Hematopoietic multipotent progenitor cell treated with erythropoietin and hydrocortisone succinate and interleukin-3 and kit ligand, for 17 days (in vitro differentiated cells): ENCODE data around the gene SEPTIN14.
"Not testable (repeated sequence)": the region's sequence is repeated elsewhere in the genome, so short reads cannot be mapped to it uniquely, and the experiment has no call there.

Source experiments
- DNase-seq: peaks from one replicate; pipeline ENCODE4 v3.0.0-alpha.2; 2015; ENCODE audit warnings: low spot score

Gene SEPTIN14

DNA sequence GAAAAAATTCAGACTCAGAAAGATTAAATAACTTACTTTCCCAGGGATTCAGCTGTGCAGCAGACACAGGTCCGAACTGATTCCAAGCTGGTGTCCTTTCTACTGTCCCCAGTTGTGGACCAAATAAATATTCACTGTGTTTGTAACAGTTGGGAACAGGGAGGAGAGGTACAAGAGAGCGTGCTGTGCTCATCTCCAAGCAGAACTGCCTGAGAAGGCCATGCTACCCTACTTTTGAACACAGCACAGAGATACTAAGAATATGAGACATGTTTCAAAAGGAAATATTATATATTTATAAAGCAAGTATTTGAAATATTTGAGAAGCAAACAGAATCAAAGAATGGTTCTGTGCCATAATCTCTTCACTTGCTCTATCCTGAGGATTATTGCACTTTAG is at the start of gene SEPTIN14:
Gene SEPTIN14, minus strand, starts transcription at position 101 of the 400 bp plus-strand sequence. CDS start 756 bp downstream, outside the sequence.
- not testable (repeated sequence) for DNase-seq

DNA sequence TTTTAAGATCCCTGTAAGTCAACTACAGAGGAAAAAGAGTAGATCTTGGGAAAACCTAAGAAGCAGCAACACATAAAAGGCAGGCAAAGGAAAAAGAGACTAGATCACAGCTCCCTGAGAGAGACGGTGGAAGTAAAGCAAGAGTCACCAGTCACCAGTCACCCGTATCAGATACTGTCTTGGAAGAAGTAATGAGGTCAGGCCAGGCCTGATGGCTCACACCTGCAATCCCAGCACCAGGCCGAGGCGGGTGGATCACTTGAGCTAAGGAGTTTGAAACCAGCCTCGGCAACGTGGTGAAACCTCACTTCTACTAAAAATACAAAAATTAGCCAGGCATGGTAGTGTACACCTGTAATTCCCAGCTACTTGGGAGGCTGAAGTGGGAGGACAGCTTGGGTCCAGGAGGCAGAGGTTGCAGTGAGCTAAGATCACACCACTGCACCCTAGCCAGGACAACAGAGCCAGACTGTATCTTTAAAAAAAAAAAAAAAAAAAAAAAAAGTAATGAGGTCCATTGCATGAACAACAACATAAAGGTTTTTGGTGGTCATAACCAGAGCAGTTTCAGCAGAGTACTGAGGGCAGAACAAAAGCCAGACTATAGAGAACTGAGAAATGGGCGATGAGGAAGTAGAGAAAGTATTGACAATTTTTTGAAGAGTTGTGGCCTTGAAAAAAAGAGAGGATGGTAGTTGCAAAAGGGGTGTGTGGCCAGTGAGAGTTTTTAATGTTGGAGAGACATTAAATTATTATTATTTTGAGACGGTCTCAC is 41.6 kb upstream of the SEPTIN14 start:
- no peak for DNase-seq

DNA sequence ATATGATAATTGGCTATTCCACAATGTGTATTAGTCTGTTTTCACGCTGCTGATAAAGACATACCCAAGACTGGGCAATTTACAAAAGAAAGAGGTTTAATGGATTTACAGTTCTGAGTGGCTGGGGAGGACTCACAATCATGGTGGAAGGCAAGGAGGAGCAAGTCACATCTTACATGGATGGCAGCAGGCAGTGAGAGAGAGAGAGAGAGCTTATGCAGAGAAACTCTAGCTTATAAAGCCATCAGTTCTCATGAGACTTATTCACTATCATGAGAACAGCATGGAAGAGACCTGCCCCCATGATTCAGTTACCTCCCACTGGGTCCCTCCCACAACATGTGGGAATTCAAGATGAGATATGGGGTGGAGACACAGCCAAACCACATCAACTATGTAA is 38.5 kb upstream of the SEPTIN14 start:
- DNase-seq: not testable (repeated sequence)

DNA sequence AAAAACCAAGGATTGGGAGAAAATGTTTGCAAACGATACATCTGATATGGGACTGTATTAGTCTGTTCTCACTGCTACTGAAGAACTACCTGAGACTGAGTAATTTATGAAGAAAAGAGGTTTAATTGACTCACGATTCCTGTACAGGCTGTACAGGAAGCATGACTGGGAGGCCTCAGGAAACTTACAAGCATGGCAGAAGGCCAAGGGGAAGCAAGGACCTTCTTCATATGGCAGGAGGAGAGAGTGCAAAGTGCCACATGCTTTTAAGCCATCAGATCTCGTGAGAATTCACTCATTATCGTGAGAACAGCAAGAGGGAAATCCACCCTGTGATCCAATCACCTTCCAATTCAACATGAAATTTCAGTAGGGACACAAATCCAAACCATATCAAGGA is 35.7 kb upstream of the SEPTIN14 start:
- no peak for DNase-seq

DNA sequence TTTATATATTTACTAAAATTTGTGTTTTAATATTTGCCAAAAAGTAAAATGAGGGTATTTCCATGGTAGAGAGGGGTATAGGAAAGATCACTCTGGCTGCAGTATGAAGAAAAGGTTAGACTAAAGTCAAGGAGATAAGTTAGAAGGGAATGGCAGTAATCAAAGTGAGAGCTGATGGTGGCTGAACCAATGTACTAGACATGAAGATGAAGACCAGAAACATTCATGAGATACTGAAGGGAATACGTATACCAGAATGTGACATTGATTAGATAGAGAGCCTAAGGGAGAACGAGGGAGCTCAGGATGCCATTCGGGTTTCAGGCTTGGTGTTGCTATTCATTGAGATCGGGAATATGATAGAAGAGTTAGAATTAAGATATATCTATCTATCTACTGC is 32.5 kb upstream of the SEPTIN14 start:
- DNase-seq: no peak

DNA sequence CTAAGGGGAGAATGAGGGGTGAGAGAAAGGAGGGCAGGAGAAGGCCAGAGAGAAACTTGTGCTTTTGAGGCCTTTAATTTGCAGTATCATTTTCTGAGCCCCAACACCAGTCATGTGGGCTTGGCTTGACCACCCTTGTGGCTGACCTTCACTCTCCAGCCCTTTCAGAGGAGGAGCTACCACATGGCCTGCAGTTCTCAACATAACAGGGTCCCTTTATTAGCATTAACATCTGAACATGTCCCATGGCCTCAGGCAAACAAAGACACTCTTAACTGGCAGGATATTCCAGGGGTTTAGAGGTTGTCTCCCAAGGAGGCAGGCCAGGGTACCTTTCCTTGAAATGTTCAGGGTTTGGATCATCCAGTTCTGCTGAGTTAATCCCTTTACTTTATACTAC is 31.4 kb upstream of the SEPTIN14 start:
- no peak for DNase-seq

DNA sequence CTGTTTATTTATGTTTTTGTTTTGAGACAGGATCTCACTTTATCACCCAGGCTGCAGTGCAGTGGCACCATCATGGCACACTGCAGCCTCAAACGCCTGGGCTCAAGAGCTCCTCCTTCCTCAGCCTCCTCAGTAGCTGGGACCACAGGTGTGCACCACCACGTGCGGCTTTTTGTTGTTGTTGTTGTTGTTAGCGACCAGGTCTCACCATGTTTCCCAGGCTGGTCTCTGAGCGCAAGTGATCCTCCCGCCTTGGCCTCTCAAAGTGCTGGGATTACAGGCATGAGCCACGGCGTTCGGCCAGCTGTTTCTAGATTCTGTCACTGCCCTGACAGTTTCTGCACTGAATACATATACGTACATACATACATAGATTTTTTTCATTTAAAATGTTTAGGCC is 25.8 kb upstream of the SEPTIN14 start:
- DNase-seq: not testable (repeated sequence)

DNA sequence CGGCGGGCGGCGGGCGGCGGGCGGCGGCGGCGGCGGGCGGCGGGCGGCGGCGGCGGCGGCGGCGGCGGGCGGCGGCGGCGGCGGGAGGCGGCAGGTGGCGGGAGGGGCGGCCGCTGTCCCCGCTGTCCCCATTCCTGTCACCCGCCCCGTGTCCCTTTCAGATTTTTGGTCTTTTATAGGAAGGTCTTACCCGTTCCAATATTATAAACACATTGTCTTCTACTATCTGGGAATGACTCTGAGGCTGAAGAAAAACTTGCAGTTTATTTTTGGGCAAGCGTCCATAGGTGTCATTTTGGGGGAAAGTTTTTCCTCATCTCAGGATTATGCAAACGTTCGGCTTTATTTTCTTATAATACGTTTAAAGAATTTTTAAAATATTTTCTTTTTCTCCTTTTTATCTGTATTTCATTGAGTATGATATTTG is 25.3 kb upstream of the SEPTIN14 start:
- DNase-seq: peak; percentile 7

DNA sequence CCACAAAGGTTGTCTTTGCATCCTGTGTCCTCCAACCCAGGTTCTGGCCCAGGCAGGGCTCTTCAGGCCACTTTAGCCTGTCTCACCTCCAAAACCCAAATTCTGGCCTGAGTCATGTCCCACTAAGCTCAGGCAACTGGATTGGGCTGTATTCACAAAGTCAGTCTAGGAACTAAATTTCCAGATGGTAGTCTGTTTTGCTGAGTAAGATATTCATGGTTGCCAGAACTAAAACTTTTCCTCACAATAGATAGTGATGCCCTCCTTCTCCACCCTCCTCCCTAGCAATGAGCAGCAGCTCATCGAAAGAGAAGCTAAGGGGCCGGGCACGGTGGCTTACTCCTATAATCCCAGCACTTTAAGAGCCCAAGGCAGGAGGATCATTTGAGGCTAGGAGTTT is 21.8 kb upstream of the SEPTIN14 start:
- DNase-seq: no peak

DNA sequence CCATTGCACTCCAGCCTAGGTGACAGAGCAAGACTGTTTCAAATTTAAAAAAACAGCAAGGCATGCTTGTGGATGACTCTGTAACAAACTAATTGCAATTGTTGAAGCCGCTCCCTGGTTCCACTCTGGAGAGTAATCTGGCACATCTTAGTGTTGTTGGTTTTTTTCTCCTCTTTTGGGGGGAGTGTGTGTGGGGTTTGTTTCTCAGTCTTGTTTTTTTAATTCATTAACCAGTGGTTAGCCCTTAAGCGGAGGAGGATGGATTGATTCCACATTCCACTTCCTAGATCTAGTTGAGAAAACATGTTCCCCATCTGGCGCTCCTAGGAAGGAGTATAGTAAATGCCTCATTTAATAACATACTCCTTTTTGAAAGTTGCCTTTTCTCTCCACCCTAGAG is 16.1 kb upstream of the SEPTIN14 start:
- DNase-seq: no peak

DNA sequence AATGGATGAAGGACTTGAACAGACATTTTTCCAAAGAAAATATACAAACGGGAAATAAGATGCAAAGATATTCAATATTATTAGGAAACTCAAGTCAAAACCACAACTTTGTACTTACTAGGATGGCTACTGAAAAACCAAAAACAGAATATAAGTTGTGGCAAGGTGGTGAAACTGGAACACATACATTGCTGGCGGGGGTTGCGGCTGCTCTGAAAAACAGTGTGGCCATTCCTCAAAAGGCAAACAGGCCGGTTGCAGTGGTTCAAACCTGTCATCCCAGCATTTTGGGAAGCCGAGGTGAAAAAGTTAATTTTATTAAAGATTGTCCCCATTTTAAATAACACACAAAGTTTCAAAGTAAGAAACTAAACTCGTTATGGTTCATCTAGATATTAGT is 14.8 kb upstream of the SEPTIN14 start:
- DNase-seq: no peak

DNA sequence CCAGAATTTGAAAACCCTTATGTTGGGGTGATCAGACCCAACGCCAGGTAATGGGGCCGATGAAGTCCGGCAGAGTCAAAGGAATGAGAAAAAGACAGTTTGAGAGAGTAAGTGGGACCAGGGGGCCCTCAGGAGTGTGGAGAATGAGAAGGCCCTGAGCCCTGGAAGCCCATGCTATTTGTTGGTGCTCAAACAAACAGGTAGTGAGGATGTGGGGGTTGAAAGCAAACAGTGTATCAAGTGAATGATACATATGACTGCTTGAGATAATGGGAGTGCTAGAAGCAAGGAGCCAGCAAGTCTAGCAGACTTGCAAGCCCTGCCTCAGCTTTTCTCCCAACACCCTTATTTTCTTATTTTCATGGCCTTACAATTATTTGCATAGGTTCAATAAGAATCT is 11.2 kb upstream of the SEPTIN14 start:
- no peak for DNase-seq

DNA sequence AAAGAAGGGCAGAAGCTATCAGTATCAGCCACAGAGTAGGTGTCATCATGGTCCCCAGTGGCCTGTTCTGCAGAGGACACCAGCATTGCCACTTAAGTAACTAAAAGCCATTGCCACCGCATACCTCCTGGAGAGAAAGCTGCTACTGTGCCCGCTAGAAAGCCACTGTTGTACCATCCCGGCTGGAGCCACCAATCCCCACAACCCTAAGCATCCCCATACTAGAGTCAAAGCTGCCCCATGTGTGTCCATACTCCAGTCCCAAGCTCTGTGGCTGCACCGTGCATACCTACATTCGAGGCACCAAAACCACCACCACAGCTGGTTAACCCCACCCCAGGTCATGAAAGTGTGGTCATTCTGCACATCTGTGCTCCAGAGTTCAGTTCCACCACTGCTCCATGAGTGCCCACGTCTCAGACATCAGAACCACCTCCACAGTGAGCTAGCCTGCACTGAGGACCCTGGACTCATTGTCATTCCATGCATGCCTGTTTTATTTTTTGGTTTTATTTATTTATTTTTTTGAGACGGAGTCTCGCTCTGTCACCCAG is 9.5 kb upstream of the SEPTIN14 start:
- DNase-seq: no peak

DNA sequence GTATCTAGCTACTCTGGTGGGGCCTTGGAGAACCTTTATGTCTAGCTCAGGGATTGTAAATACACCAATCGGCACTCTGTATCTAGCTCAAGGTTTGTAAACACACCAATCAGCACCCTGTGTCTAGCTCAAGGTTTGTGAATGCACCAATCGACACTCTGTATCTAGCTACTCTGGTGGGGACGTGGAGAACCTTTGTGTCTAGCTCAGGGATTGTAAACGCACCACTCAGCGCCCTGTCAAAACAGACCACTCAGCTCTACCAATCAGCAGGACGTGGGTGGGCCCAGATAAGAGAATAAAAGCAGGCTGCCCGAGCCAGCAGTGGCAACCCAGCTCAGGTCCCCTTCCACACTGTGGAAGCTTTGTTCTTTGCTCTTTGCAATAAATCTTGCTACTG is 6.4 kb upstream of the SEPTIN14 start:
- DNase-seq: not testable (repeated sequence)

DNA sequence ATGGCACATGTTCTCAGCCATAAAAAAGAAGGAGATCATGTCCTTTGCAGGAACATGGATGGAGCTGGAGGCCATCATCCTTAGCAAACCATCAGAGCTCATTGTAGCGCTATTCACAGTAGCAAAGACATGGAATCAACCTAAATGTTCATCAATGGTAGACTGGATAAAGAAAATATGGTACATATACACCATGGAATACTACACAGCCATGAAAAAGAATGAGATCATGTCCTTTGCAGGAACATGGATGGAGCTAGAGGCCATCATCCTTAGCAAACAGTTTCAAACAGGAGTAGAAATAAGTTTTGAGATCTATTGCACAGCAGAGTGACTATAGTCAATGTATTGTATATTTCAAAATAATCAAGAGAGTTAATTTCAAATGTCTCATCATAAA is 17.4 kb downstream of the SEPTIN14 start:
- not testable (repeated sequence) for DNase-seq

DNA sequence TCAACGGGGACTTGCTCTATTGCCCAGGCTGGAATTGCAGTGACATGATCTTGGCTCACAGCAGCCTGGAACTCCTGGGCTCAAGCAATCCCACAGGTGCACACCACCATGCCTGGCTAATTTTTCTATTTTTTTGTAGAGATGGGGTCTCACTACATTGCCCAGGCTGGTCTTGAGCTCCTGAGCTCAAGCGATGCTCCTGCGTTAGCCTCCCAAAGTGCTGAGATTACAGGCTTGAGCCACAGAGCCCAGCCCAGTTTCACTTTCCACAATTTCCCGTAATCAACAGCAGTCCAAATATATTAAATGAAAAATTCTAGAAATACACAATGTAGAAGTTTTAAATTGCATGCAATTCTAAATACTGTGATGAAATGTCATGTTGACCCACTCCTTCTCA is 24.0 kb downstream of the SEPTIN14 start:
- DNase-seq: no peak

DNA sequence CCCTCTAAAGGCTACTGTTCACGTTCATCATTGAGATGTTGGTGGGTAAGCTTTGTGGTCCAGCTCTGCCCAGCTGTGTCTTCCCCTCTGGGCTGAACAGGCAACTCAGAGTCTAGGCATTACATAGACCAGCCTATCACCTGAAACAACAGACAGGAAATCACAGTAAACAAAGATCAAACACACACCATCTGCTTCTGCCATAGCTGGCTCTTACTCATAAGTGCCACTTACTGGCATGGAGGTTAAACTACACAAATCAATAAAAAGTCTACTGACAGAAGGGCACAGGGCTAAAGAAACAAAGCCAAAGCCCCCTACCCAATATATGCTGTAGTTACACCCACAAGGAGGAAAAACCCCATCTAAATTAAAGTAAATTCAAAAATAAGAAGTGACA is 35.0 kb downstream of the SEPTIN14 start:
- DNase-seq: no peak

DNA sequence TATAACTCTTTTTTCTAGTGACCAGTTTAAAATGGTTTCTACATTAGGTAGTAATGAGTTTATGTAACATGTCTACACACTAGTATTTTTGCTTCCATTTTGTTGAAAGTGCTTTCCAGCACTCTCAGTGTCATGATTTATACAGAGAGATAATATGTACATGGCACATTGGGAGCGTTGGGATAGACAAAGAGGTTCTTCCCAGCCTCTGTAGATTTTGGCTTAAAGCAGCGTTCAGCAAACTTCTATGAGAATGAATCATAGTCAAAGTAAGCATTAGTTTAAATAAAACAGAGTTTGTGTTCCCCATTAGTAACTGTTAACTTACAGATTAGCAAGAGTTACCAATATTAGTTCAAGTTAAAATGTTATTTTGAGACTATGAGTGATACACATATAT is 43.9 kb downstream of the SEPTIN14 start:
- no peak for DNase-seq

DNA sequence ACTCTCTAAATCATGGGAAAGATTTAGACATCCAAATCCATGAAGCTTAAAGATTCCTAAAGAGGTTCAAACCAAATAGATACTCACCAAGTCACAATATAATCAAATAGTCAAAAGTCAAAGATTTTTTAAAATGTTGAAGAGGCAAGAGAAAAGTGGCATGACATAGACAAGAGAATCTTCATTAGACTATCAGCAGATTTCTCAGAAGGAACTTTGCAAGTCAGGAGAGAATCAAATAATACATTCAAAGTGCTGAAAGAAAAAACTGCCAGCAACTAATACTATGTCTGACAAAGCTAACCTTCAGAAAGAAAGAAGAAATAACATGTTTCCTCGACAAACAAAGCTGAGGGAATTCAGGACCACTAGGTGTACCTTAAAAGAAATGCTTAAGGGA is 65.3 kb downstream of the SEPTIN14 start:
- not testable (repeated sequence) for DNase-seq

DNA sequence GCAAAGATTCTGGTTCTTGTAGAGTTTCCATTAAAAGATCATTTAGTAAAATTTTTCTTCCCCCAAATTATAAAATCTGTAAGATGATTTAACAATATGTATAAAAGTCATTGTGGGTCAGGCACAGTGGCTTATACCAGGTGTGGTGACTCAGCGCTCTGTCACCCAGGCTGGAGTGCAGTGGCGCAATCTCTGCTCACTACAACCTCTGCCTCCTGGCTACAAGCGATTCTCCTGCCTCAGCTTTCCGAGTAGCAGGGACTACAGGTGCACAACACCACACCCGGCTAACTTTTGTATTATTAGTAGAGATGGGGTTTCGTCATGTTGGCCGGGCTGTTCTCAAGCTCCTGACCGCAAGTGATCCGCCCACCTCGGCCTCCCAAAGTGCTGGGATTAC is 68.0 kb downstream of the SEPTIN14 start:
- no peak for DNase-seq

DNA sequence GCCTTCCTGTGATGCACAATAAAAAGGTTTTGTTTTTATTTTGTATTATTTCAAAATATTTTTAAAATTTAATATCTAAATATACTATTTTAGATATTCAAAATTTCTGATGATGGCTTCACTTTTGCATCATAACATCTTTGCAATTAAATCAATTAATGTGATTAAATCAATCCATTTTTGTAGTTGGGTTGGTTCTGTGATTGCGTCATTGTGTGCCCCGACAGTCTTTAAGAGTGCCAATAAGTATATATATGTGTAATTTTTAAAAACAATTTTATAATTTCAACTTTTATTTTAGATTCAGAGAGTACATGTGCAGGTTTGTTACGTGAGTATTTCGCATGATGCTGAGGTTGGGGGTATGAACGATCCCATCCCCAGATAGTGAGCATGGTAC is 70.5 kb downstream of the SEPTIN14 start:
- DNase-seq: no peak

DNA sequence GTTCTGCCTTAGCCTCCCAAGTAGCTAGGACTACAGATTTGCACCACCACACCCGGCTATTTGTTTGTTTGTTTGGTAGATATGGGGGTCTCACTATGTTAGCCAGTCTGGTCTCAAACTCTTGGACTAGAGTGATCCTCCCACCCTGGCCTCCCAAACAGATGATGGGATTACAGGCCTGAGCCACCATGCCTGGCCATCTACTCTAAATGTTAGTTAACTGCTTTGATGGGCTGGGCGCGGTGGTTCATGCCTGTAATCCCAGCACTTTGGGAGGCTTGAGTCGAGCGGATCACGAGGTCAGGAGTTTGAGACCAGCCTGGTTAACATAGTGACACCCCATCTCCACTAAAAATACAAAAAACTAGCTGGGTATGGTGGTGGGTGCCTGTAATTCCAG is 74.8 kb downstream of the SEPTIN14 start:
- DNase-seq: no peak

DNA sequence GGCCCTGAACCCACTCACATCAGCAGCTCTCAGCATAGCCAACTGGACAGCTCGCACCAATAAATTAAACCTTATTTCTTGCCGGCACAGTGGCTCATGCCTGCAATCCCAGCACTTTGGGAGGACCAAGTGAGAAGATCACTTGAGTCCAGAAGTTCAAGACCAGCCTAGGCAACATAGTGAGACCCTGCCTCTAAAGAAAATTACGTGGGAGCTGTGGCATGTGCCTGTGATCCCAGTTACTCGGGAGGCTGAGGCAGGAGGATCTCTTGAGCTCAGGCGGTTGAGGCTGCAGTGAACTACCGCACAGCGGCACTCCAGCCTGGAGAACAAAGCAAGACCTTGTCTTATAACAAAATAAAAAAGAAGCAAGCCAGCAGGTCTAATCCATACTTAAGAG is 75.7 kb downstream of the SEPTIN14 start:
- DNase-seq: no peak

DNA sequence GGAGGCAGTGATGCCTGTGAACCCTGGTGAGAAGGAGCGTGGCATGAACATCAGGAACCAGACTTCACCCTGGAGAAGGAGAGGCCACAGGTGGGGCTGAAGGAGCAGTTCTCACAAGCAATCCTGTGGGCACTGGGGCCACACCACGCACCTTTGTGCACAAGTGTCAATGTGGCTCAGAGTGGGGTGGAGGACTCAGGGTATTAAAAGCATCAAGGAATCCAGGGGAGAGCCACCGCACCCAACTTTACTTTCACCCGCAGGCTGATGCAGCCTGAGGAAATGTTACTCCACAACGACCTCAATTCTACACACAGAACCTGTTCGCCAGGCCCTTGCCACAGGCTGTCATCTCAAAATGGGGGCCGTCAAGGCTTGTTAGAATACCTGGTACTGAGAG is 77.1 kb downstream of the SEPTIN14 start:
- not testable (repeated sequence) for DNase-seq
